Keratinocyte (primary cell): Measurements from ENCODE around the gene APOL1. TPM values are rescaled to one million over a fixed set of nuclear protein-coding genes. Genes with fewer than 3 reads are reported as not detected.

Experiments used
- DNase-seq: peaks from one replicate; pipeline ENCODE4 v3.0.0-alpha.2; 2011; ENCODE audit warnings: low read depth, missing footprints, low spot score
- FAIRE-seq: peaks from 2 replicates; lab custom pipeline; 2011; peaks lifted over from hg19 to GRCh38; lab: Jason Lieb, UNC
- H2AFZ ChIP-seq: 2 replicates; pipeline ENCODE4 v1.6.0; 2012; ENCODE audit warnings: low read length, control low read depth, inconsistent platforms; ENCODE audit not compliant: control insufficient read depth
- H3K27ac ChIP-seq: 2 replicates; pipeline ENCODE4 v1.5.1; 2011; ENCODE audit warnings: low read length; ENCODE audit not compliant: control insufficient read depth, insufficient read depth
- H3K27me3 ChIP-seq: 3 replicates; pipeline ENCODE4 v1.6.0; 2011; ENCODE audit warnings: low read length; ENCODE audit not compliant: control insufficient read depth, insufficient read depth; ENCODE audit errors: extremely low read depth
- H3K36me3 ChIP-seq, 2 experiments: 2 replicates in 1 of 2; 3 replicates in 1 of 2; pipeline ENCODE4 v1.5.1; 2011; ENCODE audit warnings: low read length in 2 of 2, mild to moderate bottlenecking in 1 of 2; ENCODE audit not compliant: control insufficient read depth in 2 of 2, insufficient read depth in 2 of 2; ENCODE audit errors: extremely low read depth in 1 of 2
- H3K4me1 ChIP-seq: 3 replicates; pipeline ENCODE4 v1.5.1; 2011; ENCODE audit warnings: low read length; ENCODE audit not compliant: control insufficient read depth, insufficient read depth; ENCODE audit errors: extremely low read depth
- H3K4me2 ChIP-seq: 3 replicates; pipeline ENCODE4 v1.6.0; 2011; ENCODE audit warnings: low read depth, low read length; ENCODE audit not compliant: control insufficient read depth, insufficient read depth; ENCODE audit errors: extremely low read depth
- H3K4me3 ChIP-seq, 3 experiments: fragments of 200-600 bp in 1 of 3; sonication (generic) in 1 of 3; 2 replicates in 2 of 3; 3 replicates in 1 of 3; pipeline ENCODE4 v1.5.1; 2011 to 2016; ENCODE audit warnings: low read length in 3 of 3, mild to moderate bottlenecking in 3 of 3, control low read depth in 2 of 3, inconsistent platforms in 1 of 3, low read depth in 1 of 3, mixed read lengths in 1 of 3, mixed run types in 1 of 3, moderate library complexity in 1 of 3; ENCODE audit not compliant: control insufficient read depth in 2 of 3, insufficient read depth in 2 of 3; ENCODE audit errors: extremely low read depth in 1 of 3
- H3K79me2 ChIP-seq: 2 replicates; pipeline ENCODE4 v1.6.0; 2012; ENCODE audit warnings: low read length; ENCODE audit not compliant: control insufficient read depth, insufficient read depth
- H3K9ac ChIP-seq: 3 replicates; pipeline ENCODE4 v1.6.0; 2011; ENCODE audit warnings: low read length; ENCODE audit not compliant: control insufficient read depth, insufficient read depth; ENCODE audit errors: extremely low read depth
- H3K9me1 ChIP-seq: 3 replicates; pipeline ENCODE4 v1.6.0; 2011; ENCODE audit warnings: low read length; ENCODE audit not compliant: control insufficient read depth, insufficient read depth; ENCODE audit errors: extremely low read depth
- H3K9me3 ChIP-seq: 2 replicates; pipeline ENCODE4 v1.5.1; 2012; ENCODE audit warnings: low read depth, low read length; ENCODE audit not compliant: control insufficient read depth
- H4K20me1 ChIP-seq: 3 replicates; pipeline ENCODE4 v1.6.0; 2011; ENCODE audit warnings: low read length; ENCODE audit not compliant: control insufficient read depth, insufficient read depth; ENCODE audit errors: extremely low read depth
- EZH2 ChIP-seq: IDR thresholded peaks from one replicate; pipeline ENCODE4 v1.6.1; 2012; ENCODE audit warnings: inconsistent platforms, mild to moderate bottlenecking, low read length, moderate library complexity
- dilution Hi-C: fragments of 300-500 bp; cut with MboI; formaldehyde crosslinking; loops from one replicate; pipeline ENCODE4 v1.7.0; 2020; ENCODE audit warnings: low sequenced_read_pairs; ENCODE audit not compliant: extremely low pct_ligation_motif_present
- polyA plus RNA-seq, 5 experiments: library from polyadenylated mRNA; depleted of rRNA in 3 of 5; stranded (reverse) in 3 of 5; stranded (forward) in 1 of 5; unstranded in 1 of 5; fragments of >200 nt; gene quantifications; 1 replicate in 1 of 5; 2 replicates in 3 of 5; 3 replicates in 1 of 5; pipeline versions ENCODE4 v1.2.1 to v1.2.3, GENCODE V29; 2011 to 2012; ENCODE audit warnings: missing spikeins in 2 of 5, low read depth in 1 of 5, low replicate concordance in 1 of 5
- TF ChIP-seq, protein P1 (sequence below), 3 experiments: IDR thresholded peaks in 1 of 3; conservative IDR thresholded peaks in 1 of 3; optimal IDR thresholded peaks in 1 of 3; 2 replicates in 2 of 3; 3 replicates in 1 of 3; pipeline versions ENCODE3 to v1.5.1; 2011; ENCODE audit warnings: low read length in 3 of 3, mild to moderate bottlenecking in 3 of 3, moderate library complexity in 2 of 3, control low read depth in 1 of 3, inconsistent platforms in 1 of 3; ENCODE audit not compliant: insufficient read depth in 2 of 3; ENCODE audit errors: extremely low read depth in 1 of 3

APOL1 gene
- polyA plus RNA-seq, 1 donor (not counting 4 experiments of a cell fraction or from before 2014, with no cell fraction given) = 3.0 TPM

DNA sequence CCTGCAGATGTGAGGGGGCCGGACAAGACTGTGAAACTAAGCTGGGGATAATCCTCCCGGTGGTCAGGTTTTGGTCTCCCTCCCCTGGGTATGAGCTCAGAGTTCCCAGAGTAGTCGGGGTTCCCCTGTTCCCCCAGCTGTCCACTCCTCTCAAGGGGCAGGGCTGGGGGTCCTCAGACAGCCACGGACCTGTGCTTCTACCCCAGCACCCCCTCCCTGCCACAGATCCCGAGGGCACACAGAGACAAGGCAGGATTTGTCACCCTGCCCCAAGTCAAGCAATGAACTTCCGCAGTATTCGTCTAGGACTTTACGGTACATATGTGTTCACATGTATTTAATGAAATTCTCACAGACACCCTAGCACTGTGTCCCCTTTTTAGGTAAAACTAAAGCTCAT is 45.2 kb downstream of the APOL1 start:
- dilution Hi-C loops = no loop called here
- no peaks in the 10 kb centered on the region for H3K9me3 ChIP-seq
- peaks cover 85 to 87% of the 10 kb centered on the region in 2 experiments for H3K36me3 ChIP-seq
- no peaks in the 10 kb centered on the region for H3K4me1 ChIP-seq
- peaks cover 79% of the 10 kb centered on the region for H3K79me2 ChIP-seq
- DNase-seq (no peak), FAIRE-seq (no peak)
- H3K9ac ChIP-seq = no peak overlapping the region
- no peak for TF ChIP-seq EZH2
- TF ChIP-seq, protein P1, sequence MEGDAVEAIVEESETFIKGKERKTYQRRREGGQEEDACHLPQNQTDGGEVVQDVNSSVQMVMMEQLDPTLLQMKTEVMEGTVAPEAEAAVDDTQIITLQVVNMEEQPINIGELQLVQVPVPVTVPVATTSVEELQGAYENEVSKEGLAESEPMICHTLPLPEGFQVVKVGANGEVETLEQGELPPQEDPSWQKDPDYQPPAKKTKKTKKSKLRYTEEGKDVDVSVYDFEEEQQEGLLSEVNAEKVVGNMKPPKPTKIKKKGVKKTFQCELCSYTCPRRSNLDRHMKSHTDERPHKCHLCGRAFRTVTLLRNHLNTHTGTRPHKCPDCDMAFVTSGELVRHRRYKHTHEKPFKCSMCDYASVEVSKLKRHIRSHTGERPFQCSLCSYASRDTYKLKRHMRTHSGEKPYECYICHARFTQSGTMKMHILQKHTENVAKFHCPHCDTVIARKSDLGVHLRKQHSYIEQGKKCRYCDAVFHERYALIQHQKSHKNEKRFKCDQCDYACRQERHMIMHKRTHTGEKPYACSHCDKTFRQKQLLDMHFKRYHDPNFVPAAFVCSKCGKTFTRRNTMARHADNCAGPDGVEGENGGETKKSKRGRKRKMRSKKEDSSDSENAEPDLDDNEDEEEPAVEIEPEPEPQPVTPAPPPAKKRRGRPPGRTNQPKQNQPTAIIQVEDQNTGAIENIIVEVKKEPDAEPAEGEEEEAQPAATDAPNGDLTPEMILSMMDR (optimal IDR thresholded peaks at IDR 0.05 in 1 of 3, IDR thresholded peaks at IDR 0.05 in 1 of 3, conservative IDR thresholded peaks at IDR 0.05 in 1 of 3; ENCODE audit: extremely low read depth in 1 of 3, insufficient read depth in 2 of 3, low read length in 3 of 3) = no peak
- H2AFZ ChIP-seq = no peak overlapping the region
- H3K4me3 ChIP-seq = no peak overlapping the region
- H3K4me2 ChIP-seq = no peak overlapping the region
- peaks cover 66% of the 10 kb centered on the region for H4K20me1 ChIP-seq
- no peaks in the 10 kb centered on the region for H3K27me3 ChIP-seq
- no peak overlapping the region for H3K27ac ChIP-seq
- H3K9me1 ChIP-seq = no peaks in the 10 kb centered on the region

- no peaks in the 10 kb centered on the region for H3K9me1 ChIP-seq
- no peak for DNase-seq
- no peak overlapping the region for H3K27ac ChIP-seq
- H3K27me3 ChIP-seq = no peaks in the 10 kb centered on the region
- peaks cover 79% of the 10 kb centered on the region for H3K79me2 ChIP-seq
- H3K4me1 ChIP-seq = no peaks in the 10 kb centered on the region
- FAIRE-seq = no peak
- dilution Hi-C loops = no loop called here
- TF ChIP-seq, protein P1 (optimal IDR thresholded peaks at IDR 0.05 in 1 of 3, IDR thresholded peaks at IDR 0.05 in 1 of 3, conservative IDR thresholded peaks at IDR 0.05 in 1 of 3; ENCODE audit: extremely low read depth in 1 of 3, insufficient read depth in 2 of 3, low read length in 3 of 3) = no peak
- TF ChIP-seq EZH2 = no peak
- H3K9ac ChIP-seq = no peak overlapping the region
- peaks cover 62% of the 10 kb centered on the region for H4K20me1 ChIP-seq
- peaks cover 85 to 88% of the 10 kb centered on the region in 2 experiments for H3K36me3 ChIP-seq
- H3K4me2 ChIP-seq = no peak overlapping the region
- no peak overlapping the region for H3K4me3 ChIP-seq
- H3K9me3 ChIP-seq = no peaks in the 10 kb centered on the region
- no peak overlapping the region for H2AFZ ChIP-seq
These were observed 45.7 kb downstream of the APOL1 start for GRCh38 chr22:36298601-36299000.
